Neural cell (in vitro differentiated cells): ENCODE data around the gene NUP62. TPM values are rescaled to one million over a fixed set of nuclear protein-coding genes. Genes with fewer than 3 reads are reported as not detected.

Experiments used
- H2AFZ ChIP-seq: fragments of 200-600, 300-800 bp; sonication (generic), shearing (Covaris generic); 2 replicates; pipeline ENCODE4 v1.6.0; 2014; ENCODE audit warnings: low read depth, mild to moderate bottlenecking, antibody characterized with exemption, low read length, moderate library complexity
- H3F3A ChIP-seq: fragments of 200-600 bp; shearing (Covaris generic); 2 replicates; pipeline ENCODE4 v1.6.1; 2016; ENCODE audit warnings: mild to moderate bottlenecking, moderate library complexity, mixed read lengths, antibody characterized with exemption, low read length; ENCODE audit not compliant: insufficient read depth, poor library complexity, severe bottlenecking
- H3K27ac ChIP-seq: fragments of 200-600, 300-800 bp; sonication (generic), shearing (Covaris generic); 2 replicates; pipeline ENCODE4 v1.5.1; 2014; ENCODE audit warnings: mild to moderate bottlenecking, low read length, moderate library complexity
- H3K27me3 ChIP-seq: fragments of 300-800, 200-600 bp; sonication (generic), shearing (Covaris generic); 2 replicates; pipeline ENCODE4 v1.6.0; 2014; ENCODE audit warnings: mild to moderate bottlenecking, low read depth, low read length, moderate library complexity; ENCODE audit not compliant: insufficient read depth
- H3K36me3 ChIP-seq: fragments of 300-800, 200-600 bp; sonication (generic), shearing (Covaris generic); 2 replicates; pipeline ENCODE4 v1.5.1; 2014; ENCODE audit warnings: mild to moderate bottlenecking, antibody characterized with exemption, low read length, moderate library complexity; ENCODE audit not compliant: insufficient read depth
- H3K4me2 ChIP-seq: fragments of 300-800, 200-600 bp; sonication (generic), shearing (Covaris generic); 2 replicates; pipeline ENCODE4 v1.6.0; 2014; ENCODE audit warnings: mild to moderate bottlenecking, low read length
- H3K4me3 ChIP-seq: fragments of 300-800, 200-600 bp; sonication (generic), shearing (Covaris generic); 2 replicates; pipeline ENCODE4 v1.5.1; 2014; ENCODE audit warnings: mild to moderate bottlenecking, low read length, moderate library complexity
- H3K79me2 ChIP-seq: fragments of 200-600 bp; shearing (Covaris generic); replicated peaks from 2 replicates; pipeline ENCODE4 v1.6.0; 2014; ENCODE audit warnings: mild to moderate bottlenecking, low read length, moderate library complexity; ENCODE audit not compliant: insufficient read depth
- H3K9ac ChIP-seq: fragments of 300-800, 200-600 bp; sonication (generic), shearing (Covaris generic); 2 replicates; pipeline ENCODE4 v1.6.1; 2016; ENCODE audit warnings: mild to moderate bottlenecking, low read length, mixed read lengths
- H3K9me2 ChIP-seq: fragments of 200-600 bp; shearing (Covaris generic); 2 replicates; pipeline ENCODE4 v1.6.1; 2016; ENCODE audit warnings: mild to moderate bottlenecking, low read length, mixed read lengths; ENCODE audit not compliant: insufficient read depth
- H3K9me3 ChIP-seq: fragments of 200-600, 300-800 bp; sonication (generic), shearing (Covaris generic); 2 replicates; pipeline ENCODE4 v1.6.1; 2016; ENCODE audit warnings: mild to moderate bottlenecking, mixed run types, low read length, moderate library complexity, mixed read lengths
- H4K20me1 ChIP-seq: fragments of 200-600 bp; shearing (Covaris generic); 2 replicates; pipeline ENCODE4 v1.6.1; 2016; ENCODE audit warnings: mild to moderate bottlenecking, mixed run types; ENCODE audit not compliant: insufficient read depth
- CTCF ChIP-seq: fragments of 450-650 bp; IDR thresholded peaks from 2 replicates; pipeline ENCODE4 v1.5.1; 2014; ENCODE audit warnings: antibody characterized with exemption, mild to moderate bottlenecking, moderate library complexity; ENCODE audit not compliant: poor library complexity, severe bottlenecking
- EP300 ChIP-seq: fragments of 450-650 bp; conservative IDR thresholded peaks from 2 replicates; pipeline ENCODE4 v1.6.1; 2014; ENCODE audit warnings: antibody characterized with exemption, mild to moderate bottlenecking, moderate library complexity; ENCODE audit not compliant: poor library complexity, severe bottlenecking
- EZH2 ChIP-seq: fragments of 200-600, 300-800 bp; shearing (Covaris generic), sonication (generic); IDR thresholded peaks from 2 replicates; pipeline ENCODE4 v1.6.1; 2014; ENCODE audit warnings: antibody characterized with exemption, low read length, borderline replicate concordance, mild to moderate bottlenecking; ENCODE audit not compliant: insufficient read depth, poor library complexity, severe bottlenecking
- MXI1 ChIP-seq: fragments of 450-650 bp; conservative IDR thresholded peaks from 2 replicates; pipeline ENCODE4 v1.6.1; 2014; ENCODE audit warnings: antibody characterized with exemption, mild to moderate bottlenecking; ENCODE audit not compliant: poor library complexity, severe bottlenecking
- POLR2AphosphoS5 ChIP-seq: IDR thresholded peaks from 2 replicates; pipeline ENCODE4 v1.6.1; 2012
- RAD21 ChIP-seq: fragments of 450-650 bp; conservative IDR thresholded peaks from 2 replicates; pipeline ENCODE4 v1.6.1; 2014; ENCODE audit warnings: antibody characterized with exemption, mild to moderate bottlenecking, moderate library complexity
- REST ChIP-seq: IDR thresholded peaks from 2 replicates; pipeline ENCODE4 v1.6.1; 2012; ENCODE audit warnings: borderline replicate concordance
- SMC3 ChIP-seq: fragments of 450-650 bp; conservative IDR thresholded peaks from 2 replicates; pipeline ENCODE4 v1.6.1; 2014; ENCODE audit warnings: antibody characterized with exemption, mild to moderate bottlenecking, moderate library complexity; ENCODE audit not compliant: poor library complexity
- TAF1 ChIP-seq: IDR thresholded peaks from 2 replicates; pipeline ENCODE4 v1.6.1; 2012; ENCODE audit warnings: low read depth
- polyA plus RNA-seq: library from polyadenylated mRNA; depleted of rRNA; stranded (reverse); fragments of >200 nt; gene quantifications from 2 replicates; pipeline ENCODE4 v1.2.3, GENCODE V29; 2014

Gene NUP62
- polyA plus RNA-seq, 1 donor from 2014 or later: 24.9 TPM

GRCh38 chr19:49891393-49891792, 37.9 kb downstream of the NUP62 start:
- no peaks in the 10 kb centered on the region for H3K9me2 ChIP-seq
- no peaks in the 10 kb centered on the region for H3K9me3 ChIP-seq
- H3K4me3 ChIP-seq: no peak overlapping the region
- H4K20me1 ChIP-seq: no peaks in the 10 kb centered on the region
- H3K9ac ChIP-seq: no peak overlapping the region
- H3K27ac ChIP-seq: no peak overlapping the region
- TF ChIP-seq MXI1 (no peak), REST (no peak), POLR2AphosphoS5 (no peak), CTCF (no peak), TAF1 (no peak), SMC3 (no peak), RAD21 (no peak), EP300 (no peak), EZH2 (no peak)
- H3K27me3 ChIP-seq: peaks cover 8% of the 10 kb centered on the region
- no peaks in the 10 kb centered on the region for H3F3A ChIP-seq
- H2AFZ ChIP-seq: no peak overlapping the region
- no peaks in the 10 kb centered on the region for H3K79me2 ChIP-seq
- H3K4me2 ChIP-seq: no peak overlapping the region
- no peaks in the 10 kb centered on the region for H3K36me3 ChIP-seq

GRCh38 chr19:49890349-49891311, 38.7 kb downstream of the NUP62 start:
- no peaks in the 10 kb centered on the region for H3F3A ChIP-seq
- peaks cover 8% of the 10 kb centered on the region for H3K27me3 ChIP-seq
- H3K36me3 ChIP-seq: no peaks in the 10 kb centered on the region
- no peak overlapping the region for H3K9ac ChIP-seq
- no peaks in the 10 kb centered on the region for H4K20me1 ChIP-seq
- no peak overlapping the region for H3K27ac ChIP-seq
- H2AFZ ChIP-seq: no peak overlapping the region
- peak overlapping the region; percentile 56 for H3K4me3 ChIP-seq
- H3K9me3 ChIP-seq: no peaks in the 10 kb centered on the region
- no peak for TF ChIP-seq POLR2AphosphoS5
- TF ChIP-seq CTCF: peak; percentile 26
- H3K9me2 ChIP-seq: no peaks in the 10 kb centered on the region
- no peak overlapping the region for H3K4me2 ChIP-seq
- H3K79me2 ChIP-seq: no peaks in the 10 kb centered on the region
